Panc1 (cell line): ENCODE measurements around the gene ZNF155. TPM values are rescaled to one million over a fixed set of nuclear protein-coding genes. Genes with fewer than 3 reads are reported as not detected.
A peak's percentile ranks its signal among the peaks of the same experiment; 100 is the strongest.

Experiments
- ATAC-seq: fragments of 200-7000 bp; cut with Tn5 transposase; 2 replicates; pipeline ENCODE4 v1.9.1; 2020; ENCODE audit warnings: mild to moderate bottlenecking, moderate library complexity
- BruUV-seq: library from RNA; stranded (reverse); fragments of 400-500 nt; replicated peaks from 2 replicates; lab custom pipeline; 2021; lab: Mats Ljungman, UMichigan
- CTCF ChIA-PET: fragments of 300-600 bp; sonication (Branson Sonifier 250); formaldehyde crosslinking; loops from one replicate; lab custom pipeline; 2022; ENCODE audit warnings: antibody characterized with exemption; lab: Charles Lee
- POLR2A ChIA-PET: fragments of 300-600 bp; sonication (Branson Sonifier 250); formaldehyde crosslinking; loops from one replicate; lab custom pipeline; 2022; ENCODE audit warnings: antibody characterized with exemption; lab: Charles Lee
- DNase-seq: peaks from one replicate; pipeline ENCODE4 v3.0.0-alpha.2; 2010; ENCODE audit warnings: low read depth, low spot score
- H3K27ac ChIP-seq: 2 replicates; pipeline ENCODE4 v1.5.1; 2011; ENCODE audit warnings: mild to moderate bottlenecking, low read length, inconsistent platforms
- H3K27me3 ChIP-seq: fragments of 200-500 bp; sonication (Bioruptor generic); 2 replicates; pipeline ENCODE4 v1.6.0; 2014; ENCODE audit warnings: low read length, inconsistent platforms; ENCODE audit not compliant: control insufficient read depth, insufficient read depth
- H3K36me3 ChIP-seq: fragments of 200-500 bp; sonication (Bioruptor generic); 2 replicates; pipeline ENCODE4 v1.5.1; 2014; ENCODE audit warnings: inconsistent platforms, mild to moderate bottlenecking, low read length, moderate library complexity; ENCODE audit not compliant: control insufficient read depth, insufficient read depth
- H3K4me1 ChIP-seq: 2 replicates; pipeline ENCODE4 v1.5.1; 2011; ENCODE audit warnings: inconsistent platforms, mild to moderate bottlenecking, low read length, moderate library complexity; ENCODE audit not compliant: control insufficient read depth, insufficient read depth
- H3K4me3 ChIP-seq, 2 experiments: 2 replicates each; pipeline ENCODE4 v1.5.1; 2011 to 2012; ENCODE audit warnings: low read depth in 2 of 2, low read length in 2 of 2, mild to moderate bottlenecking in 2 of 2, inconsistent platforms in 1 of 2, moderate library complexity in 1 of 2
- H3K9me3 ChIP-seq: fragments of 200-500 bp; sonication (Bioruptor generic); 2 replicates; pipeline ENCODE4 v1.5.1; 2014; ENCODE audit warnings: low read depth, mild to moderate bottlenecking, inconsistent platforms, low read length, moderate library complexity; ENCODE audit not compliant: control insufficient read depth, insufficient read depth
- CTCF ChIP-seq: fragments of 450-650 bp; IDR thresholded peaks from 2 replicates; pipeline ENCODE4 v1.5.1; 2017; ENCODE audit warnings: mild to moderate bottlenecking
- POLR2AphosphoS5 ChIP-seq: IDR thresholded peaks from 2 replicates; pipeline ENCODE4 v1.6.1; 2012; ENCODE audit warnings: mild to moderate bottlenecking, low read depth, low read length, moderate library complexity
- SIN3A ChIP-seq: IDR thresholded peaks from 2 replicates; pipeline ENCODE4 v1.6.1; 2012; ENCODE audit warnings: low read depth, mild to moderate bottlenecking, low read length, moderate library complexity, borderline replicate concordance; ENCODE audit not compliant: insufficient read depth
- TCF7L2 ChIP-seq: IDR thresholded peaks from 2 replicates; pipeline ENCODE4 v1.6.1; 2011; ENCODE audit warnings: mild to moderate bottlenecking, low read depth, low read length, inconsistent platforms
- in situ Hi-C: cut with HindIII; loops from 2 replicates; pipeline ENCODE4 v1.10.0; 2016; ENCODE audit warnings: low sequenced_read_pairs, low pct_unique_long_range_greater_than_20kb
- intact Hi-C: fragments of 100-400 bp; cut with micrococcal nuclease; formaldehyde crosslinking; loops from one replicate; pipeline ENCODE4 v1.10.0; 2022; ENCODE audit not compliant: unreplicated experiment
- total RNA-seq: library from RNA; stranded (reverse); gene quantifications from one replicate; pipeline ENCODE4 v1.2.1, GENCODE V29; 2021; ENCODE audit not compliant: unreplicated experiment
- TF ChIP-seq, protein P1 (sequence below), 2 experiments: IDR thresholded peaks; 2 replicates each; pipeline ENCODE4 v1.6.1; 2011 to 2012; ENCODE audit warnings: low read depth in 2 of 2, control low read depth in 1 of 2, low read length in 1 of 2, mild to moderate bottlenecking in 1 of 2, moderate library complexity in 1 of 2; ENCODE audit not compliant: insufficient read depth in 1 of 2

The ZNF155 gene
- total RNA-seq, 1 experiment from 2014 or later: 5.0 TPM

DNA sequence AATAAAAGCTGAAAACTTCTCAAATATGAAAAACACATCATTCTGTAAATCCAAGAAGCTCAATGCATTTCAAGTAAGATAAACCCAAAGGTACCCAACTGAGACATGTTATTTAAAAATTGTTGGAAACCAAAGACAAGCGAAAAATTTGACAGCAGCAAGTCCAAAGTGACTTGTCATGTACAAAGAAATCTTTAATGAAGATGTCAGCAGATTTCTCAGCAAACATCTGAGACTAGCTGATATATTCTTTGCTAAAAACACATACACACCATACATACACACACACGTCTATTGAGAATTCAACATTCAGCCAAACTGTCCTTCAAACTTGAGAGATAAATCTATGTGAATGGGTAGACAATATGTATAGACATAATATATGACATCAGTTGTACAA lies 35.5 kb downstream of the ZNF155 start:
- Histone ChIP-seq H3K4me3 (no peak overlapping the region), H3K36me3 (no peaks in the 10 kb centered on the region), H3K27ac (no peak overlapping the region), H3K4me1 (no peaks in the 10 kb centered on the region), H3K27me3 (no peaks in the 10 kb centered on the region), H3K9me3 (no peaks in the 10 kb centered on the region)
- ChIA-PET POLR2A (no interaction called here), CTCF (no interaction called here)
- DNase-seq: no peak
- BruUV-seq: no TSS peak
- intact Hi-C loops: no loop called here
- in situ Hi-C loops: no loop called here
- TF ChIP-seq SIN3A: no peak
- TF ChIP-seq CTCF: no peak
- TF ChIP-seq TCF7L2: no peak
- TF ChIP-seq POLR2AphosphoS5: no peak
- TF ChIP-seq, protein P1, sequence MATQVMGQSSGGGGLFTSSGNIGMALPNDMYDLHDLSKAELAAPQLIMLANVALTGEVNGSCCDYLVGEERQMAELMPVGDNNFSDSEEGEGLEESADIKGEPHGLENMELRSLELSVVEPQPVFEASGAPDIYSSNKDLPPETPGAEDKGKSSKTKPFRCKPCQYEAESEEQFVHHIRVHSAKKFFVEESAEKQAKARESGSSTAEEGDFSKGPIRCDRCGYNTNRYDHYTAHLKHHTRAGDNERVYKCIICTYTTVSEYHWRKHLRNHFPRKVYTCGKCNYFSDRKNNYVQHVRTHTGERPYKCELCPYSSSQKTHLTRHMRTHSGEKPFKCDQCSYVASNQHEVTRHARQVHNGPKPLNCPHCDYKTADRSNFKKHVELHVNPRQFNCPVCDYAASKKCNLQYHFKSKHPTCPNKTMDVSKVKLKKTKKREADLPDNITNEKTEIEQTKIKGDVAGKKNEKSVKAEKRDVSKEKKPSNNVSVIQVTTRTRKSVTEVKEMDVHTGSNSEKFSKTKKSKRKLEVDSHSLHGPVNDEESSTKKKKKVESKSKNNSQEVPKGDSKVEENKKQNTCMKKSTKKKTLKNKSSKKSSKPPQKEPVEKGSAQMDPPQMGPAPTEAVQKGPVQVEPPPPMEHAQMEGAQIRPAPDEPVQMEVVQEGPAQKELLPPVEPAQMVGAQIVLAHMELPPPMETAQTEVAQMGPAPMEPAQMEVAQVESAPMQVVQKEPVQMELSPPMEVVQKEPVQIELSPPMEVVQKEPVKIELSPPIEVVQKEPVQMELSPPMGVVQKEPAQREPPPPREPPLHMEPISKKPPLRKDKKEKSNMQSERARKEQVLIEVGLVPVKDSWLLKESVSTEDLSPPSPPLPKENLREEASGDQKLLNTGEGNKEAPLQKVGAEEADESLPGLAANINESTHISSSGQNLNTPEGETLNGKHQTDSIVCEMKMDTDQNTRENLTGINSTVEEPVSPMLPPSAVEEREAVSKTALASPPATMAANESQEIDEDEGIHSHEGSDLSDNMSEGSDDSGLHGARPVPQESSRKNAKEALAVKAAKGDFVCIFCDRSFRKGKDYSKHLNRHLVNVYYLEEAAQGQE (IDR thresholded peaks at IDR 0.05; ENCODE audit: insufficient read depth in 1 of 2, low read depth in 2 of 2, low read length in 1 of 2): no peak
- ATAC-seq: no peak

GRCh38 chr19:44021221-44021620 lies 37.2 kb downstream of the ZNF155 start:
- no TSS peak for BruUV-seq
- CTCF ChIA-PET: no interaction called here
- POLR2A ChIA-PET: no interaction called here
- in situ Hi-C loops (no loop called here), intact Hi-C loops (no loop called here)
- Histone ChIP-seq H3K4me3 (no peak overlapping the region), H3K27me3 (no peaks in the 10 kb centered on the region), H3K36me3 (no peaks in the 10 kb centered on the region; the same call in 1 of the 2 replicates), H3K4me1 (no peaks in the 10 kb centered on the region), H3K27ac (no peak overlapping the region), H3K9me3 (no peaks in the 10 kb centered on the region)
- ATAC-seq: no peak
- no peak for TF ChIP-seq SIN3A
- DNase-seq: no peak

GRCh38 chr19:44024900-44025216 lies 40.9 kb downstream of the ZNF155 start:
- H3K9me3 ChIP-seq: peaks cover 19% of the 10 kb centered on the region; the same call in 1 of the 2 replicates
- no peak for ATAC-seq

More at GRCh38 chr19:44024900-44025216, 40.9 kb downstream of the ZNF155 start:
- no TSS peak for BruUV-seq
- intact Hi-C loops: no loop called here
- ChIA-PET CTCF (no interaction called here), POLR2A (no interaction called here)
- Histone ChIP-seq H3K4me1 (no peaks in the 10 kb centered on the region), H3K27ac (peak overlapping the region; percentile 83), H3K4me3 (peak overlapping the region; percentile 93 to 95), H3K27me3 (no peaks in the 10 kb centered on the region), H3K36me3 (no peaks in the 10 kb centered on the region; the same call in 1 of the 2 replicates)
- TF ChIP-seq, protein P1 (IDR thresholded peaks at IDR 0.05; ENCODE audit: insufficient read depth in 1 of 2, low read depth in 2 of 2, low read length in 1 of 2): no peak
- TF ChIP-seq CTCF (no peak), POLR2AphosphoS5 (no peak)
- no peak for DNase-seq
- in situ Hi-C loops: no loop called here
